GM12801 (cell line): ENCODE results near the gene NR5A1.

Experiments
- TF ChIP-seq, protein P1 (sequence below): IDR thresholded peaks from one replicate; pipeline ENCODE4 v1.5.1; 2011; ENCODE audit warnings: control low read depth; ENCODE audit not compliant: insufficient read length; ENCODE audit errors: extremely low read depth

NR5A1 gene

GRCh38 chr9:124485201-124485600 lies 22.0 kb downstream of the NR5A1 start:
- TF ChIP-seq, protein P1, sequence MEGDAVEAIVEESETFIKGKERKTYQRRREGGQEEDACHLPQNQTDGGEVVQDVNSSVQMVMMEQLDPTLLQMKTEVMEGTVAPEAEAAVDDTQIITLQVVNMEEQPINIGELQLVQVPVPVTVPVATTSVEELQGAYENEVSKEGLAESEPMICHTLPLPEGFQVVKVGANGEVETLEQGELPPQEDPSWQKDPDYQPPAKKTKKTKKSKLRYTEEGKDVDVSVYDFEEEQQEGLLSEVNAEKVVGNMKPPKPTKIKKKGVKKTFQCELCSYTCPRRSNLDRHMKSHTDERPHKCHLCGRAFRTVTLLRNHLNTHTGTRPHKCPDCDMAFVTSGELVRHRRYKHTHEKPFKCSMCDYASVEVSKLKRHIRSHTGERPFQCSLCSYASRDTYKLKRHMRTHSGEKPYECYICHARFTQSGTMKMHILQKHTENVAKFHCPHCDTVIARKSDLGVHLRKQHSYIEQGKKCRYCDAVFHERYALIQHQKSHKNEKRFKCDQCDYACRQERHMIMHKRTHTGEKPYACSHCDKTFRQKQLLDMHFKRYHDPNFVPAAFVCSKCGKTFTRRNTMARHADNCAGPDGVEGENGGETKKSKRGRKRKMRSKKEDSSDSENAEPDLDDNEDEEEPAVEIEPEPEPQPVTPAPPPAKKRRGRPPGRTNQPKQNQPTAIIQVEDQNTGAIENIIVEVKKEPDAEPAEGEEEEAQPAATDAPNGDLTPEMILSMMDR: no peak

DNA sequence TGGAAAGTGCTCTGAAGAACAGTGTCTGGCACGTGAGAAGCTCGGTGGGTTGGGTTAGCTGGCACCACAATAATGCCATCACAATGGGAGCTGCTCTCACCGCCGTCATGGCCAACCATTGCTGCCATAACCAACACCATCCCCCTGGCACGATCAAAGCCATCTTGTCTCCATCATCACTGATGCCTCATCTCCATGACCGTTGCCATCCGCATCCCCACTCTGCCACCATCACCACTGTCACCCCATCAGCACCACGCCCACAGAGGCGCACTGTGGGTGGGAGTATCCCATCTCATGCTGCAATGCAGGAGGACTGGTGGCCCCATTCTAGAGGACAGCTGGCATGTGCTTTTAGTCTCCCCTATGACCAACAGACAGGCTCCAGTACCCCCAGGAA lies 23.7 kb downstream of the NR5A1 start:
- TF ChIP-seq, protein P1: no peak

GRCh38 chr9:124482431-124483031 lies 24.7 kb downstream of the NR5A1 start:
- TF ChIP-seq, protein P1: no peak

- TF ChIP-seq, protein P1: no peak
Observed at GRCh38 chr9:124481115-124481514, 26.1 kb downstream of the NR5A1 start.

GRCh38 chr9:124480621-124480981 lies 26.6 kb downstream of the NR5A1 start:
- TF ChIP-seq, protein P1: no peak

DNA sequence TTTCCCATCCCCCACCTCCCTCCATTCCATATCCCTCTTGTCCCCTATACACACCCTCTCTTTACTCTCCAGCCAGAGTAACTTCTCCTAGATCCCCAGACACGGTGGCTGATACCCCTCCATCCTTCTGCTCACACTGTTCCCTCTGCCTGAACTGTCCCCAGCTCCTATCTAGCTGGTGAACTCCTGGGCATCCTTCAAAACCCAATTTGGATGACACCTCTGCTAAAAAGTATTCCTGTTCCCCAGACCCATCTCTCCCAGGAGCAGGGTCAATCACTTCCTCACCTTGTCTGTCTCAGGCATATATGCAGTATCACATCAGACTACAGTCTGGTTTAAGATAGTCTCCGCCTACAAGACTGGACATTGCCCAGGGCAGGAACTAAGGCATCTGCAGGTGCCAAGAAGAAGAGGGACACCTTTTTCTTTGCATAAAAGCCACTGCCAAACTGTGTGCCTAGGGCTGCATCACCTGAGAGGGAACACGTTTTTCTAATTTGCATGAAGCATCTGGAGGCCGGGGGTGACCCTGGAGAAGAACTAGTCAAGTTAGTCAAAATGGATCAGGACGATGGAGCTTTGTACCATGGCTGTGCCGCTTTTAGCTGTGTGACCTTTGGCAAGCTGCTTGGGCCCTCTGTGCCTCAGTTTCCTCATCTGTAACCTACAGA lies 27.1 kb downstream of the NR5A1 start:
- TF ChIP-seq, protein P1: no peak

DNA sequence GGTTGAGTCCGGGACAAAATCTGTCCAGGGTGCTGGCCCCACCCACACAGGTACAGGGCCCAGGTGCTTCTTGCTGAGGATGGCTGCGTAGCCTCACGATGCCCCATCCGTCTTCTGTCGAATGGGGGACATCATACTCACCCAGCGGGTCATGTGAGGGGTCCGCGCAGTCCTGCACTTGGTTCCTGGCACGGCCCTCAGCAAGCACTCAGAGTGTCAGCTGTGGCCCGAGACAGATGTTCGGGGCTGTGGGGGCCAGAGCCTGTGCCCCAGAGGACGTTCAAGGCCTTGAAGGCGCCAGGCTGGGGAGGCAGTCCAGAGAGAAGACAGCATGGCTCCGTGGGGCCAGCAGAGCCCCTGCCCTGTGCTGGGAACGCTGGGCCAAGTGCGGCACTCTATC lies 27.8 kb downstream of the NR5A1 start:
- TF ChIP-seq, protein P1: no peak
